ENCODE measurements around the gene SERAC1. TPM values are rescaled to one million over a fixed set of nuclear protein-coding genes. Genes with fewer than 3 reads are reported as not detected.

SERAC1 gene
- total RNA-seq, 4 donors from 2014 or later = 5.2 to 14.9 (median 10.1) TPM

GRCh38 chr6:158072083-158072721 lies 95.9 kb downstream of the SERAC1 start:
- Histone ChIP-seq H3K27me3 (no peaks in the 10 kb centered on the region), H3K36me3 (peaks cover 0 to 63% (median 4%) of the 10 kb centered on the region in 3 donors), H3K4me1 (peaks cover 17 to 42% (median 23%) of the 10 kb centered on the region in 3 donors), H3K9me3 (no peaks in the 10 kb centered on the region), H3K4me3 (no peak overlapping the region), H3K27ac (peak overlapping the region in 2 of 4 donors; percentile 8 to 16)
- peak; percentile 76 to 89 (median 85) for TF ChIP-seq CTCF (IDR thresholded peaks at IDR 0.05)
- TF ChIP-seq POLR2A (IDR thresholded peaks at IDR 0.05) = no peak
- WGBS, 2 donors = 18 to 23% methylated on average over 13 to 15 of the region's 16 CpGs
- intact Hi-C loops (cut with DNase I) = loop anchor here (5.0 kb wide), 1 partner anchor 90 kb away; the partner anchor contains the start of gene SYNJ2
- DNase-seq = no peak

- H3K4me1 ChIP-seq = peaks cover 17 to 42% (median 23%) of the 10 kb centered on the region in 3 donors
- H3K27ac ChIP-seq = peak overlapping the region in 2 of 4 donors; percentile 8 to 16
- no peak for DNase-seq
- TF ChIP-seq POLR2A (IDR thresholded peaks at IDR 0.05) = no peak
- no peak for TF ChIP-seq CTCF (IDR thresholded peaks at IDR 0.05)
- H3K9me3 ChIP-seq = no peaks in the 10 kb centered on the region
- H3K36me3 ChIP-seq = peaks cover 0 to 63% (median 4%) of the 10 kb centered on the region in 3 donors
- 83% methylated on average over 20 to 21 of the region's 34 CpGs for WGBS, 2 donors
- no peaks in the 10 kb centered on the region for H3K27me3 ChIP-seq
- no peak overlapping the region for H3K4me3 ChIP-seq
- intact Hi-C loops (cut with DNase I) = loop anchor here (5.0 kb wide), 1 partner anchor 89 kb away; the partner anchor contains the start of gene SYNJ2
These were observed 96.7 kb downstream of the SERAC1 start for GRCh38 chr6:158071121-158072082.

GRCh38 chr6:158070513-158070912 lies 97.5 kb downstream of the SERAC1 start:
- Histone ChIP-seq H3K4me1 (peaks cover 17 to 42% (median 23%) of the 10 kb centered on the region in 3 donors), H3K27ac (peak overlapping the region in 2 of 4 donors; percentile 72 to 79)

GRCh38 chr6:158069800-158070195 lies 98.3 kb downstream of the SERAC1 start:
- Histone ChIP-seq H3K27ac (peak overlapping the region in 3 of 4 donors; percentile 72 to 79 (median 72)), H3K9me3 (no peaks in the 10 kb centered on the region), H3K36me3 (peaks cover 2 to 64% (median 5%) of the 10 kb centered on the region in 3 donors), H3K27me3 (no peaks in the 10 kb centered on the region), H3K4me3 (no peak overlapping the region), H3K4me1 (peaks cover 17 to 42% (median 23%) of the 10 kb centered on the region in 3 donors)
- WGBS, 2 donors = 50 to 61% methylated on average over 6 of the region's 6 CpGs
- no peak for DNase-seq
- TF ChIP-seq CTCF (IDR thresholded peaks at IDR 0.05) (no peak), POLR2A (IDR thresholded peaks at IDR 0.05) (no peak)
- intact Hi-C loops (cut with DNase I) = loop anchor here (5.0 to 10.0 kb wide), 2 partner anchors 65 to 87 kb away; partner anchors contain the start of gene SYNJ2

More at GRCh38 chr6:158070513-158070912, 97.5 kb downstream of the SERAC1 start:
- DNase-seq = no peak
- no peak overlapping the region for H3K4me3 ChIP-seq
- no peaks in the 10 kb centered on the region for H3K9me3 ChIP-seq
- H3K36me3 ChIP-seq = peaks cover 0 to 63% (median 4%) of the 10 kb centered on the region in 3 donors
- intact Hi-C loops (cut with DNase I) = loop anchor here (5.0 kb wide), 1 partner anchor 88 kb away; the partner anchor contains the start of gene SYNJ2
- whole genome bisulfite sequencing, 2 donors = 89 to 95% methylated on average over 10 of the region's 10 CpGs
- H3K27me3 ChIP-seq = no peaks in the 10 kb centered on the region
- no peak for TF ChIP-seq CTCF (IDR thresholded peaks at IDR 0.05)
- TF ChIP-seq POLR2A (IDR thresholded peaks at IDR 0.05) = no peak
